Tibial nerve (tissue), 3 donors: Measurements from ENCODE around the gene FAR1.

Source experiments
- POLR2A ChIP-seq, 2 donors: fragments of 450-650 bp; IDR thresholded peaks; one replicate each; pipeline ENCODE4 v1.6.1; 2017; ENCODE audit warnings: antibody characterized with exemption in 2 of 2, mild to moderate bottlenecking in 2 of 2, moderate library complexity in 2 of 2
- TF ChIP-seq, protein P1 (sequence below), 5 experiments: fragments of 200-600 bp in 3 of 5; fragments of 450-650 bp in 2 of 5; sonication (generic) in 3 of 5; IDR thresholded peaks; one replicate each; pipeline ENCODE4 v1.5.1; 2016 to 2019; ENCODE audit warnings: antibody characterized with exemption in 5 of 5, mild to moderate bottlenecking in 3 of 5, moderate library complexity in 2 of 5

- TF ChIP-seq, protein P1, sequence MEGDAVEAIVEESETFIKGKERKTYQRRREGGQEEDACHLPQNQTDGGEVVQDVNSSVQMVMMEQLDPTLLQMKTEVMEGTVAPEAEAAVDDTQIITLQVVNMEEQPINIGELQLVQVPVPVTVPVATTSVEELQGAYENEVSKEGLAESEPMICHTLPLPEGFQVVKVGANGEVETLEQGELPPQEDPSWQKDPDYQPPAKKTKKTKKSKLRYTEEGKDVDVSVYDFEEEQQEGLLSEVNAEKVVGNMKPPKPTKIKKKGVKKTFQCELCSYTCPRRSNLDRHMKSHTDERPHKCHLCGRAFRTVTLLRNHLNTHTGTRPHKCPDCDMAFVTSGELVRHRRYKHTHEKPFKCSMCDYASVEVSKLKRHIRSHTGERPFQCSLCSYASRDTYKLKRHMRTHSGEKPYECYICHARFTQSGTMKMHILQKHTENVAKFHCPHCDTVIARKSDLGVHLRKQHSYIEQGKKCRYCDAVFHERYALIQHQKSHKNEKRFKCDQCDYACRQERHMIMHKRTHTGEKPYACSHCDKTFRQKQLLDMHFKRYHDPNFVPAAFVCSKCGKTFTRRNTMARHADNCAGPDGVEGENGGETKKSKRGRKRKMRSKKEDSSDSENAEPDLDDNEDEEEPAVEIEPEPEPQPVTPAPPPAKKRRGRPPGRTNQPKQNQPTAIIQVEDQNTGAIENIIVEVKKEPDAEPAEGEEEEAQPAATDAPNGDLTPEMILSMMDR (IDR thresholded peaks at IDR 0.05) = no peak
- TF ChIP-seq POLR2A (IDR thresholded peaks at IDR 0.05) = no peak
Observed at GRCh38 chr11:13644997-13645687, 23.3 kb upstream of the FAR1 start.
